PC-3 (cell line): Measurements from ENCODE around the gene SLC10A4. TPM values are rescaled to one million over a fixed set of nuclear protein-coding genes. Genes with fewer than 3 reads are reported as not detected.

Experiments
- ATAC-seq: fragments of 200-7000 bp; cut with Tn5 transposase; 2 replicates; pipeline ENCODE4 v1.9.1; 2020; ENCODE audit warnings: mild to moderate bottlenecking, moderate library complexity
- Bru-seq: library from RNA; stranded (reverse); fragments of 400-500 nt; gene quantifications from one replicate; lab custom pipeline; 2021; lab: Mats Ljungman, UMichigan
- BruChase-seq, 2 experiments: library from RNA; stranded (reverse); fragments of 400-500 nt; gene quantifications; one replicate each; lab custom pipeline; 2021; lab: Mats Ljungman, UMichigan
- BruUV-seq: library from RNA; stranded (reverse); fragments of 400-500 nt; replicated peaks from 2 replicates; lab custom pipeline; 2021; lab: Mats Ljungman, UMichigan
- CTCF ChIA-PET: fragments of 300-600 bp; sonication (Branson Sonifier 250); formaldehyde crosslinking; loops from one replicate; lab custom pipeline; 2022; ENCODE audit warnings: antibody characterized with exemption; lab: Charles Lee
- POLR2A ChIA-PET: fragments of 300-600 bp; sonication (Branson Sonifier 250); formaldehyde crosslinking; loops from one replicate; lab custom pipeline; 2022; ENCODE audit warnings: antibody characterized with exemption; ENCODE audit not compliant: unreplicated experiment; lab: Charles Lee
- DNase-seq: peaks from one replicate; pipeline ENCODE4 v3.0.0-alpha.2; 2015
- H2AFZ ChIP-seq: fragments of 300-600 bp; sonication (generic); 2 replicates; pipeline ENCODE4 v1.6.0; 2016; ENCODE audit warnings: antibody characterized with exemption, low read length
- H3F3A ChIP-seq: fragments of 300-600 bp; sonication (generic); one replicate; pipeline ENCODE4 v1.6.0; 2017; ENCODE audit warnings: antibody characterized with exemption, low read length, control low read depth, mild to moderate bottlenecking; ENCODE audit not compliant: unreplicated experiment
- H3K27ac ChIP-seq: fragments of 300-600 bp; sonication (generic); 2 replicates; pipeline ENCODE4 v1.5.1; 2016; ENCODE audit warnings: mild to moderate bottlenecking, low read length
- H3K27me3 ChIP-seq: fragments of 300-600 bp; sonication (generic); 2 replicates; pipeline ENCODE4 v1.6.1; 2016; ENCODE audit warnings: low read length, mixed read lengths
- H3K36me3 ChIP-seq: fragments of 300-600 bp; sonication (generic); 2 replicates; pipeline ENCODE4 v1.6.1; 2016; ENCODE audit warnings: low read depth, mixed run types, low read length, mixed read lengths
- H3K4me1 ChIP-seq: fragments of 300-600 bp; sonication (generic); 2 replicates; pipeline ENCODE4 v1.5.1; 2016; ENCODE audit warnings: low read length; ENCODE audit not compliant: insufficient read depth
- H3K4me2 ChIP-seq: fragments of 300-600 bp; sonication (generic); 2 replicates; pipeline ENCODE4 v1.6.0; 2016; ENCODE audit warnings: low read length
- H3K4me3 ChIP-seq: fragments of 300-600 bp; sonication (generic); 2 replicates; pipeline ENCODE4 v1.5.1; 2016; ENCODE audit warnings: mild to moderate bottlenecking, low read length, mixed read lengths
- H3K79me2 ChIP-seq: fragments of 300-600 bp; sonication (generic); 2 replicates; pipeline ENCODE4 v1.6.1; 2017; ENCODE audit warnings: low read length, mixed read lengths
- H3K9ac ChIP-seq: fragments of 300-600 bp; sonication (generic); 2 replicates; pipeline ENCODE4 v1.6.0; 2016; ENCODE audit warnings: mild to moderate bottlenecking, low read length
- H3K9me2 ChIP-seq: fragments of 300-600 bp; sonication (generic); replicated peaks from 2 replicates; pipeline ENCODE4 v1.6.1; 2016; ENCODE audit warnings: mixed run types, low read length, mixed read lengths
- H3K9me3 ChIP-seq: fragments of 300-600 bp; sonication (generic); 2 replicates; pipeline ENCODE4 v1.6.1; 2016; ENCODE audit warnings: low read length, mixed read lengths
- H4K20me1 ChIP-seq: fragments of 300-600 bp; sonication (generic); 2 replicates; pipeline ENCODE4 v1.6.1; 2016; ENCODE audit warnings: low read length, mixed read lengths
- EZH2 ChIP-seq: fragments of 300-600 bp; sonication (generic); IDR thresholded peaks from one replicate; pipeline ENCODE4 v1.6.1; 2017; ENCODE audit warnings: antibody characterized with exemption, mild to moderate bottlenecking, low read length; ENCODE audit not compliant: unreplicated experiment
- EZH2phosphoT487 ChIP-seq: fragments of 300-600 bp; sonication (generic); IDR thresholded peaks from 2 replicates; pipeline ENCODE4 v1.6.1; 2018; ENCODE audit warnings: mild to moderate bottlenecking, antibody characterized with exemption, low read length, borderline replicate concordance
- intact Hi-C: fragments of 100-400 bp; cut with micrococcal nuclease; formaldehyde crosslinking; loops from 2 replicates; pipeline ENCODE4 v1.9.0; 2023
- long read RNA-seq: library from polyadenylated mRNA; unstranded; transcript quantifications from one replicate; pipeline ENCODE4 v2.0.0, GENCODE V29; 2021; ENCODE audit not compliant: unreplicated experiment
- total RNA-seq: library from RNA; depleted of rRNA; stranded (reverse); fragments of >200 nt; gene quantifications from 2 replicates; pipeline ENCODE4 v1.2.3, GENCODE V29; 2014; rRNA removed
- TF ChIP-seq, protein P1 (sequence below): fragments of 300-600 bp; sonication (generic); conservative IDR thresholded peaks from 2 replicates; pipeline ENCODE4 v1.5.1; 2017; ENCODE audit warnings: antibody characterized with exemption, low read depth, mild to moderate bottlenecking, low read length

The SLC10A4 gene, protein sequence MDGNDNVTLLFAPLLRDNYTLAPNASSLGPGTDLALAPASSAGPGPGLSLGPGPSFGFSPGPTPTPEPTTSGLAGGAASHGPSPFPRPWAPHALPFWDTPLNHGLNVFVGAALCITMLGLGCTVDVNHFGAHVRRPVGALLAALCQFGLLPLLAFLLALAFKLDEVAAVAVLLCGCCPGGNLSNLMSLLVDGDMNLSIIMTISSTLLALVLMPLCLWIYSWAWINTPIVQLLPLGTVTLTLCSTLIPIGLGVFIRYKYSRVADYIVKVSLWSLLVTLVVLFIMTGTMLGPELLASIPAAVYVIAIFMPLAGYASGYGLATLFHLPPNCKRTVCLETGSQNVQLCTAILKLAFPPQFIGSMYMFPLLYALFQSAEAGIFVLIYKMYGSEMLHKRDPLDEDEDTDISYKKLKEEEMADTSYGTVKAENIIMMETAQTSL
- total RNA-seq: not detected in 2 replicates
- percentile 18 among the genes with signal in this experiment for Bru-seq, nascent RNA
- percentile 39 among the genes with signal in this experiment for BruChase-seq, experiment 1, labeled RNA remaining after a 6-hour chase
- percentile 46 among the genes with signal in this experiment for BruChase-seq, experiment 2, labeled RNA remaining after a 2-hour chase
- long read RNA-seq: 0 reads

DNA sequence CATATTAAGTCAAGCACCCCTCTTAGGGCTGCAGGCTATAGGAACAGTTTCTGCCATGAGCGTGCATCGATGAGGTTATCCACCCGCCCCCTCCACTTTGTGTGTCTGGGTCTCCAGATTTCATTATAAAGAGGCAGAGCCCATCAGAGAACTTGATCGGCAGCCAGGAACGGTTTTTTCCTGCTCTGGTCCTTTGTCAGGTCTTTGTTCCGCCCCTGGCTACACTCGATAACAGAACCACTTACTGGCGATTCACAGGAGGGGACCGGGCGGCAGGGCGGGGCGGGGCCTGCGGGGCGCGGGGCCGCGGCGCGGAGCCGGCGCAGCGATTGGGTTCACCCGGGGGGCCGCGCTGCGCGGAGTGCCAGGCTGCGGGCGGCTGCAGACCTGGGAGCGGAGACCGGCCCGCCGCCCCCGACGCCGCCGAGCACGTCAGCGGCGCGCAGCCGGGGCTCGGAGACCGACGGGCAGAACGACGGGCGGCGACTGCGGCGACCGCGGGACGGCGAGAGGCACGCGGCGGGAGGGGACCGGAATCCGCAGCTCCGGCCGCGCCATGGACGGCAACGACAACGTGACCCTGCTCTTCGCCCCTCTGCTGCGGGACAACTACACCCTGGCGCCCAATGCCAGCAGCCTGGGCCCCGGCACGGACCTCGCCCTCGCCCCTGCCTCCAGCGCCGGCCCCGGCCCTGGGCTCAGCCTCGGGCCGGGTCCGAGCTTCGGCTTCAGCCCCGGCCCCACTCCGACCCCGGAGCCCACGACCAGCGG, at the start of gene SLC10A4:
Gene SLC10A4, plus strand, starts transcription at position 338 of the 771 bp plus-strand sequence. Its CDS starts 219 bp downstream, at position 557.
- H3K4me1 ChIP-seq: no peaks in the 10 kb centered on the region
- no peaks in the 10 kb centered on the region for H3K27me3 ChIP-seq
- POLR2A ChIA-PET: no interaction called here
- H3K9me3 ChIP-seq: no peaks in the 10 kb centered on the region
- H3F3A ChIP-seq: no peaks in the 10 kb centered on the region
- no peak within 1 kb of the TSS for H3K9ac ChIP-seq
- peak within 1 kb of the TSS; percentile 50 for H3K4me3 ChIP-seq
- no peaks in the 10 kb centered on the region for H3K79me2 ChIP-seq
- H3K4me2 ChIP-seq: peak within 1 kb of the TSS; percentile 65
- no peaks in the 10 kb centered on the region for H4K20me1 ChIP-seq
- no peak within 1 kb of the TSS for H3K27ac ChIP-seq
- CTCF ChIA-PET: no interaction called here
- no peaks in the 10 kb centered on the region for H3K36me3 ChIP-seq
- DNase-seq (no peak), ATAC-seq (peak; percentile 49)
- no peaks in the 10 kb centered on the region for H3K9me2 ChIP-seq
- peak within 1 kb of the TSS; percentile 45; the same call in 1 of the 2 replicates for H2AFZ ChIP-seq
- no TSS peak for BruUV-seq
- intact Hi-C loops: loop anchor here (10.0 kb wide), 1 partner anchor 58 kb away; no protein-coding TSS in a partner anchor
- TF ChIP-seq, protein P1, sequence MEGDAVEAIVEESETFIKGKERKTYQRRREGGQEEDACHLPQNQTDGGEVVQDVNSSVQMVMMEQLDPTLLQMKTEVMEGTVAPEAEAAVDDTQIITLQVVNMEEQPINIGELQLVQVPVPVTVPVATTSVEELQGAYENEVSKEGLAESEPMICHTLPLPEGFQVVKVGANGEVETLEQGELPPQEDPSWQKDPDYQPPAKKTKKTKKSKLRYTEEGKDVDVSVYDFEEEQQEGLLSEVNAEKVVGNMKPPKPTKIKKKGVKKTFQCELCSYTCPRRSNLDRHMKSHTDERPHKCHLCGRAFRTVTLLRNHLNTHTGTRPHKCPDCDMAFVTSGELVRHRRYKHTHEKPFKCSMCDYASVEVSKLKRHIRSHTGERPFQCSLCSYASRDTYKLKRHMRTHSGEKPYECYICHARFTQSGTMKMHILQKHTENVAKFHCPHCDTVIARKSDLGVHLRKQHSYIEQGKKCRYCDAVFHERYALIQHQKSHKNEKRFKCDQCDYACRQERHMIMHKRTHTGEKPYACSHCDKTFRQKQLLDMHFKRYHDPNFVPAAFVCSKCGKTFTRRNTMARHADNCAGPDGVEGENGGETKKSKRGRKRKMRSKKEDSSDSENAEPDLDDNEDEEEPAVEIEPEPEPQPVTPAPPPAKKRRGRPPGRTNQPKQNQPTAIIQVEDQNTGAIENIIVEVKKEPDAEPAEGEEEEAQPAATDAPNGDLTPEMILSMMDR: no peak
- no peak for TF ChIP-seq EZH2phosphoT487

DNA sequence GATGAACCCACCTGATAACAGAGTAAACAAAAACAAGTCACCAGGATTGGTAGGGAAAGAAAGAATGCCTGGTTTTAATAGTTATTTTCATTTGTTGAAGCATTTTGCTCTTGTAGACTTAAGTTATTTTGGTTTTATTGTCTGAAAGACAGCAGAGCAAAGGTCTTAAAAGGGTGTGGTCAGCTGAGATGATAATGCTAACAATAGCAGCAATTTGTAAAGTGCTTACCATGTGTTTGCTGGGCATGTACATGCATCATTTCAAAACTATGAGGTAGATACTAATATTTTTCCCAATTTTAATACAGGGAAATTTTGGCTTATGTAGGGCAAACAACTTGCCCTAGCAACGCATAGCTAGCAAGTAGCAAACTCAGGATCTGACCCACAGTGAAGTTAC, 46.8 kb upstream of the SLC10A4 start:
- Histone ChIP-seq H3K4me3 (no peak overlapping the region), H3K9ac (no peak overlapping the region), H3K9me3 (no peaks in the 10 kb centered on the region), H3K27me3 (no peaks in the 10 kb centered on the region), H3K27ac (no peak overlapping the region), H3K4me1 (peaks cover 5% of the 10 kb centered on the region; the same call in 1 of the 2 replicates), H3K9me2 (no peaks in the 10 kb centered on the region), H3F3A (no peaks in the 10 kb centered on the region), H2AFZ (no peak overlapping the region), H3K4me2 (0 out of 2 replicates have a peak overlapping the region, but pooled peaks have one; percentile 10), H4K20me1 (no peaks in the 10 kb centered on the region), H3K79me2 (no peaks in the 10 kb centered on the region), H3K36me3 (no peaks in the 10 kb centered on the region)
- ChIA-PET CTCF (no interaction called here), POLR2A (no interaction called here)
- ATAC-seq: no peak; the same call in 1 of the 2 replicates
- TF ChIP-seq, protein P1: no peak
- TF ChIP-seq EZH2: no peak
- TF ChIP-seq EZH2phosphoT487: no peak
- intact Hi-C loops: no loop called here
- BruUV-seq: no TSS peak
- peak; percentile 14 for DNase-seq
